Body of pancreas (tissue), 4 donors: Measurements from ENCODE around the gene RETREG1. TPM values are rescaled to one million over a fixed set of nuclear protein-coding genes. Genes with fewer than 3 reads are reported as not detected.

Experiments used
- ATAC-seq: fragments of 150-250 bp; one replicate; pipeline ENCODE4 v1.9.1; 2016
- DNase-seq, 4 donors: peaks; one replicate each; pipeline ENCODE4 v3.0.0-alpha.2; 2019
- H3K27ac ChIP-seq, 4 donors: fragments of 200-600 bp; sonication (generic); 1 replicate in 3 of 4; 2 replicates in 1 of 4; pipeline versions ENCODE4 v1.5.1 to v1.6.1; 2016 to 2019; ENCODE audit warnings: mild to moderate bottlenecking in 1 of 4, mixed read lengths in 1 of 4, moderate library complexity in 1 of 4
- H3K27me3 ChIP-seq, 2 donors: fragments of 200-600 bp; sonication (generic); one replicate each; pipeline ENCODE4 v1.6.0; 2016; ENCODE audit warnings: mild to moderate bottlenecking in 1 of 2
- H3K36me3 ChIP-seq, 2 donors: fragments of 200-600 bp; sonication (generic); replicated peaks in 1 of 2; 2 replicates each; pipeline ENCODE4 v1.5.1; 2016; ENCODE audit warnings: low read depth in 2 of 2; ENCODE audit not compliant: insufficient read depth in 1 of 2
- H3K4me1 ChIP-seq: fragments of 200-600 bp; sonication (generic); one replicate; pipeline ENCODE4 v1.6.0; 2016
- H3K4me3 ChIP-seq, 2 donors: fragments of 200-600 bp; sonication (generic); 1 replicate in 1 of 2; 2 replicates in 1 of 2; pipeline ENCODE4 v1.5.1; 2016 to 2019
- H3K9me3 ChIP-seq, 3 donors: fragments of 200-600 bp; sonication (generic); 1 replicate in 2 of 3; 2 replicates in 1 of 3; pipeline ENCODE4 v1.5.1; 2016
- CTCF ChIP-seq, 7 experiments: fragments of 450-650 bp in 4 of 7; fragments of 200-600 bp in 3 of 7; sonication (generic) in 3 of 7; IDR thresholded peaks; one replicate each; pipeline ENCODE4 v1.5.1; 2016 to 2019; ENCODE audit warnings: antibody characterized with exemption in 7 of 7
- POLR2A ChIP-seq, 3 donors: fragments of 450-650 bp; IDR thresholded peaks; one replicate each; pipeline ENCODE4 v1.6.1; 2016; ENCODE audit warnings: antibody characterized with exemption in 3 of 3, mild to moderate bottlenecking in 2 of 3
- WGBS, 2 donors: methylation state at CpG; one replicate each; pipeline ENCODE4 v1.1.5; 2017; 5-methylcytosine and 5-hydroxymethylcytosine counted together
- intact Hi-C: fragments of 100-400 bp; cut with DNase I; formaldehyde crosslinking; loops from one replicate; pipeline ENCODE4 v1.15.1; 2023
- total RNA-seq, 2 donors: library from RNA; depleted of rRNA; stranded (reverse); fragments of >200 nt; gene quantifications; one replicate each; pipeline ENCODE4 v1.1.0, GENCODE V29; 2016

RETREG1 gene
- total RNA-seq, 2 donors from 2014 or later = 11.9 to 16.8 TPM

- Histone ChIP-seq H3K36me3 (no peaks in the 10 kb centered on the region), H3K27me3 (no peaks in the 10 kb centered on the region), H3K9me3 (no peaks in the 10 kb centered on the region), H3K27ac (no peak overlapping the region), H3K4me3 (no peak overlapping the region), H3K4me1 (peaks cover 5% of the 10 kb centered on the region)
- intact Hi-C loops = no loop called here
- ATAC-seq = no peak
- TF ChIP-seq POLR2A (IDR thresholded peaks at IDR 0.05) (no peak), CTCF (IDR thresholded peaks at IDR 0.05) (no peak)
- WGBS, 2 donors = 75 to 82% methylated on average over 3 of the region's 3 CpGs
- DNase-seq = no peak
These were observed 46.5 kb downstream of the RETREG1 start for GRCh38 chr5:16570121-16570815.

DNA sequence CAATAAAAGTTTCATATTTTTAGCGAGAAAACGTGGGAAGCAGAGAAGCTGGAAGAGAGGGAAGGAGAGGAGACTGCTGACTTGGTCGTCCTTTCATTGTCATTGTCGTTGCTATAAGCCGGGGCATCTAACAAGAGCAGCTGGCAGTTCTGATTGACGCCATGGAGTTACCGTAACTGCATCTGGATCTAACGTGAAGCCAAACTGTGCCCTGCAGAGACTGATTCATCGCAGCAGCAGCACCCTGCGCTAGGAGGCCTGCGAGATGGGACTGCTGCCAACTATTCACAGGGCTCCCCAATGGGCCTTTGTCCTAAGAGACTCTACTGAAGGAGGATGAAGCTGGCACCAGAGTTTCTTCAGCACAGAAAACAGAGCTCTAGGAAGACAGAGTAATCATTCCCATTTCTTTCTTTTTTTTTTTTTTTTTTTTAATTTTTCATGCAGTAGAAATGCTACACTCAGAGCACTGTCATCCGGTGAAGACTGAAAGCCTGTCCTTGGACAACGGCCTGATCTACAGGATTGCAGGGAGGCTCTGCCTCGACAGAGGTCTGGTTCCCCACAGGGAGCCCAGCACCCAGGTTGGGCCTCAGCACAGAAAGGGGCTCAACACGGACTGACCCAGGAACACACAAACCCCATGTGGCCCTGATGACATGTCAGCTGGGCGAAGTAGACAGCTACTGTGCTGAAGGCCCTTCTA lies 47.8 kb downstream of the RETREG1 start:
- intact Hi-C loops = no loop called here
- Histone ChIP-seq H3K4me3 (no peak overlapping the region), H3K27me3 (no peaks in the 10 kb centered on the region), H3K36me3 (no peaks in the 10 kb centered on the region), H3K27ac (no peak overlapping the region), H3K4me1 (peaks cover 5% of the 10 kb centered on the region), H3K9me3 (no peaks in the 10 kb centered on the region)
- ATAC-seq (no peak), DNase-seq (peak in 2 of 4 donors; percentile 42 to 49)
- TF ChIP-seq CTCF (IDR thresholded peaks at IDR 0.05) = no peak
- TF ChIP-seq POLR2A (IDR thresholded peaks at IDR 0.05) = no peak
- WGBS, 2 donors = 88 to 90% methylated on average over 16 of the region's 16 CpGs

- Histone ChIP-seq H3K9me3 (no peaks in the 10 kb centered on the region), H3K4me1 (no peaks in the 10 kb centered on the region), H3K27me3 (no peaks in the 10 kb centered on the region), H3K36me3 (no peaks in the 10 kb centered on the region), H3K4me3 (no peak overlapping the region), H3K27ac (no peak overlapping the region)
- intact Hi-C loops = no loop called here
- ATAC-seq (no peak), DNase-seq (no peak)
- TF ChIP-seq CTCF (IDR thresholded peaks at IDR 0.05) (no peak), POLR2A (IDR thresholded peaks at IDR 0.05) (no peak)
- 78 to 97% methylated on average over 3 of the region's 3 CpGs for WGBS, 2 donors
These were observed 49.4 kb downstream of the RETREG1 start for GRCh38 chr5:16567365-16567764.

- DNase-seq (no peak), ATAC-seq (no peak)
- Histone ChIP-seq H3K4me1 (no peaks in the 10 kb centered on the region), H3K9me3 (no peaks in the 10 kb centered on the region), H3K4me3 (no peak overlapping the region), H3K27me3 (no peaks in the 10 kb centered on the region), H3K36me3 (no peaks in the 10 kb centered on the region), H3K27ac (no peak overlapping the region)
- TF ChIP-seq CTCF (IDR thresholded peaks at IDR 0.05) (no peak), POLR2A (IDR thresholded peaks at IDR 0.05) (no peak)
- intact Hi-C loops = no loop called here
- WGBS, 2 donors = 84 to 85% methylated on average over 1 of the region's 1 CpG
These were observed 51.7 kb downstream of the RETREG1 start for GRCh38 chr5:16565118-16565517.
